ENCODE measurements around the gene PDZRN3. TPM values are rescaled to one million over a fixed set of nuclear protein-coding genes. Genes with fewer than 3 reads are reported as not detected.

The PDZRN3 gene
- total RNA-seq, 1 donor from 2014 or later, result not detected

GRCh38 chr3:73653877-73654276 is 29.1 kb upstream of the PDZRN3 start:
- no peaks in the 10 kb centered on the region for H3K36me3 Mint-ChIP-seq (ENCODE audit: low read depth)
- no peaks in the 10 kb centered on the region for H3K4me1 Mint-ChIP-seq (ENCODE audit: low read depth)
- peaks cover 3% of the 10 kb centered on the region for H3K9me3 Mint-ChIP-seq
- no peak overlapping the region for H3K27ac Mint-ChIP-seq
- intact Hi-C loops (cut with micrococcal nuclease), result no loop called here
- H3K27me3 Mint-ChIP-seq (ENCODE audit: insufficient read depth), result no peaks in the 10 kb centered on the region
- H3K4me3 Mint-ChIP-seq, result no peak overlapping the region
- no peak for DNase-seq (ENCODE audit: low spot score)

GRCh38 chr3:73653351-73653750 is 28.6 kb upstream of the PDZRN3 start:
- no peak for DNase-seq (ENCODE audit: low spot score)
- Mint-ChIP-seq H3K4me3 (no peak overlapping the region), H3K27ac (no peak overlapping the region), H3K9me3 (peaks cover 3% of the 10 kb centered on the region), H3K27me3 (ENCODE audit: insufficient read depth) (no peaks in the 10 kb centered on the region), H3K4me1 (ENCODE audit: low read depth) (no peaks in the 10 kb centered on the region), H3K36me3 (ENCODE audit: low read depth) (no peaks in the 10 kb centered on the region)
- intact Hi-C loops (cut with micrococcal nuclease), result no loop called here

- H3K4me3 Mint-ChIP-seq, result no peak overlapping the region
- intact Hi-C loops (cut with micrococcal nuclease), result no loop called here
- H3K27me3 Mint-ChIP-seq (ENCODE audit: insufficient read depth), result no peaks in the 10 kb centered on the region
Observed at GRCh38 chr3:73652896-73653295, 28.2 kb upstream of the PDZRN3 start.

GRCh38 chr3:73637042-73637441 is 12.3 kb upstream of the PDZRN3 start:
- intact Hi-C loops (cut with micrococcal nuclease), result no loop called here
- Mint-ChIP-seq H3K4me3 (no peak overlapping the region), H3K4me1 (ENCODE audit: low read depth) (no peaks in the 10 kb centered on the region), H3K27me3 (ENCODE audit: insufficient read depth) (no peaks in the 10 kb centered on the region), H3K27ac (no peak overlapping the region), H3K36me3 (ENCODE audit: low read depth) (no peaks in the 10 kb centered on the region), H3K9me3 (no peaks in the 10 kb centered on the region)
- no peak for DNase-seq (ENCODE audit: low spot score)

More at GRCh38 chr3:73652896-73653295, 28.2 kb upstream of the PDZRN3 start:
- no peak for DNase-seq (ENCODE audit: low spot score)
- no peaks in the 10 kb centered on the region for H3K4me1 Mint-ChIP-seq (ENCODE audit: low read depth)
- peaks cover 3% of the 10 kb centered on the region for H3K9me3 Mint-ChIP-seq
- H3K36me3 Mint-ChIP-seq (ENCODE audit: low read depth), result no peaks in the 10 kb centered on the region
- no peak overlapping the region for H3K27ac Mint-ChIP-seq

- Mint-ChIP-seq H3K36me3 (ENCODE audit: low read depth) (no peaks in the 10 kb centered on the region), H3K27ac (no peak overlapping the region), H3K4me1 (ENCODE audit: low read depth) (no peaks in the 10 kb centered on the region), H3K4me3 (no peak overlapping the region), H3K9me3 (no peaks in the 10 kb centered on the region), H3K27me3 (ENCODE audit: insufficient read depth) (no peaks in the 10 kb centered on the region)
- no peak for DNase-seq (ENCODE audit: low spot score)
- intact Hi-C loops (cut with micrococcal nuclease), result no loop called here
Observed at GRCh38 chr3:73635254-73635653, 10.5 kb upstream of the PDZRN3 start.

GRCh38 chr3:73633916-73634344 is 9.2 kb upstream of the PDZRN3 start:
- Mint-ChIP-seq H3K27me3 (ENCODE audit: insufficient read depth) (no peaks in the 10 kb centered on the region), H3K9me3 (no peaks in the 10 kb centered on the region), H3K4me3 (no peak overlapping the region), H3K36me3 (ENCODE audit: low read depth) (no peaks in the 10 kb centered on the region), H3K4me1 (ENCODE audit: low read depth) (no peaks in the 10 kb centered on the region), H3K27ac (no peak overlapping the region)
- DNase-seq (ENCODE audit: low spot score), result no peak
- intact Hi-C loops (cut with micrococcal nuclease), result no loop called here

GRCh38 chr3:73633453-73633852 is 8.7 kb upstream of the PDZRN3 start:
- Mint-ChIP-seq H3K9me3 (no peaks in the 10 kb centered on the region), H3K36me3 (ENCODE audit: low read depth) (no peaks in the 10 kb centered on the region), H3K27me3 (ENCODE audit: insufficient read depth) (no peaks in the 10 kb centered on the region), H3K4me3 (no peak overlapping the region), H3K27ac (no peak overlapping the region), H3K4me1 (ENCODE audit: low read depth) (no peaks in the 10 kb centered on the region)
- intact Hi-C loops (cut with micrococcal nuclease), result no loop called here
- no peak for DNase-seq (ENCODE audit: low spot score)

- DNase-seq (ENCODE audit: low spot score), result no peak
- Mint-ChIP-seq H3K9me3 (no peaks in the 10 kb centered on the region), H3K27me3 (ENCODE audit: insufficient read depth) (peaks cover 12% of the 10 kb centered on the region), H3K4me1 (ENCODE audit: low read depth) (no peaks in the 10 kb centered on the region), H3K27ac (no peak overlapping the region), H3K4me3 (no peak overlapping the region), H3K36me3 (ENCODE audit: low read depth) (no peaks in the 10 kb centered on the region)
- intact Hi-C loops (cut with micrococcal nuclease), result no loop called here
Observed at GRCh38 chr3:73626106-73626505, 1.4 kb upstream of the PDZRN3 start.

- intact Hi-C loops (cut with micrococcal nuclease), result no loop called here
- H3K4me1 Mint-ChIP-seq (ENCODE audit: low read depth), result no peaks in the 10 kb centered on the region
- no peak overlapping the region for H3K4me3 Mint-ChIP-seq
- no peaks in the 10 kb centered on the region for H3K9me3 Mint-ChIP-seq
- no peak for DNase-seq (ENCODE audit: low spot score)
- H3K36me3 Mint-ChIP-seq (ENCODE audit: low read depth), result no peaks in the 10 kb centered on the region
- H3K27me3 Mint-ChIP-seq (ENCODE audit: insufficient read depth), result peaks cover 12% of the 10 kb centered on the region
- H3K27ac Mint-ChIP-seq, result no peak overlapping the region
Observed at GRCh38 chr3:73624017-73624820, 522 bp downstream of the PDZRN3 start.

- H3K4me3 Mint-ChIP-seq, result no peak overlapping the region
- no peaks in the 10 kb centered on the region for H3K4me1 Mint-ChIP-seq (ENCODE audit: low read depth)
- no peaks in the 10 kb centered on the region for H3K36me3 Mint-ChIP-seq (ENCODE audit: low read depth)
- intact Hi-C loops (cut with micrococcal nuclease), result no loop called here
- DNase-seq (ENCODE audit: low spot score), result no peak
- no peaks in the 10 kb centered on the region for H3K9me3 Mint-ChIP-seq
- peaks cover 12% of the 10 kb centered on the region for H3K27me3 Mint-ChIP-seq (ENCODE audit: insufficient read depth)
- no peak overlapping the region for H3K27ac Mint-ChIP-seq
Observed at GRCh38 chr3:73623346-73623745, 1.4 kb downstream of the PDZRN3 start.

GRCh38 chr3:73622091-73622805 is 2.5 kb downstream of the PDZRN3 start:
- peaks cover 12% of the 10 kb centered on the region for H3K27me3 Mint-ChIP-seq (ENCODE audit: insufficient read depth)
- no peak for DNase-seq (ENCODE audit: low spot score)
- H3K4me3 Mint-ChIP-seq, result no peak overlapping the region
- no peak overlapping the region for H3K27ac Mint-ChIP-seq
- no peaks in the 10 kb centered on the region for H3K4me1 Mint-ChIP-seq (ENCODE audit: low read depth)
- H3K36me3 Mint-ChIP-seq (ENCODE audit: low read depth), result no peaks in the 10 kb centered on the region
- H3K9me3 Mint-ChIP-seq, result no peaks in the 10 kb centered on the region
- intact Hi-C loops (cut with micrococcal nuclease), result no loop called here

- Mint-ChIP-seq H3K9me3 (no peaks in the 10 kb centered on the region), H3K27me3 (ENCODE audit: insufficient read depth) (peaks cover 12% of the 10 kb centered on the region), H3K36me3 (ENCODE audit: low read depth) (no peaks in the 10 kb centered on the region), H3K27ac (no peak overlapping the region), H3K4me3 (no peak overlapping the region), H3K4me1 (ENCODE audit: low read depth) (no peaks in the 10 kb centered on the region)
- DNase-seq (ENCODE audit: low spot score), result no peak
- intact Hi-C loops (cut with micrococcal nuclease), result no loop called here
Observed at GRCh38 chr3:73621388-73621787, 3.4 kb downstream of the PDZRN3 start.

- Mint-ChIP-seq H3K36me3 (ENCODE audit: low read depth) (no peaks in the 10 kb centered on the region), H3K27me3 (ENCODE audit: insufficient read depth) (peaks cover 1% of the 10 kb centered on the region), H3K4me1 (ENCODE audit: low read depth) (no peaks in the 10 kb centered on the region), H3K9me3 (no peaks in the 10 kb centered on the region), H3K27ac (no peak overlapping the region), H3K4me3 (no peak overlapping the region)
- DNase-seq (ENCODE audit: low spot score), result no peak
- intact Hi-C loops (cut with micrococcal nuclease), result no loop called here
Observed at GRCh38 chr3:73618461-73618860, 6.3 kb downstream of the PDZRN3 start.

Measured in activated T-helper 1 cell treated with anti-CD3 and anti-CD28 coated beads, Interleukin-12 subunit alpha, Interleukin-12 subunit beta, Interleukin-2, Interleukin-4 antibody, amounts not matched to agents 30 ng/mL and 10 ng/mL and 1 ng/mL, durations not matched to agents 14 hours and 24 hours and 36 hours (primary cell).